Hepatocyte (in vitro differentiated cells): Measurements from ENCODE around the gene KCNN1.

Experiments used
- EZH2 ChIP-seq: fragments of 200-600 bp; sonication (generic); IDR thresholded peaks from 2 replicates; pipeline ENCODE4 v1.6.1; 2016; ENCODE audit warnings: antibody characterized with exemption, mild to moderate bottlenecking, borderline replicate concordance
- TF ChIP-seq, protein P1 (sequence below): fragments of 200-600 bp; sonication (generic); IDR thresholded peaks from 2 replicates; pipeline ENCODE4 v1.5.1; 2016; ENCODE audit warnings: antibody characterized with exemption, mild to moderate bottlenecking; ENCODE audit not compliant: poor library complexity

GRCh38 chr19:17969096-17969792 is 2.3 kb downstream of the KCNN1 start:
- TF ChIP-seq, protein P1, sequence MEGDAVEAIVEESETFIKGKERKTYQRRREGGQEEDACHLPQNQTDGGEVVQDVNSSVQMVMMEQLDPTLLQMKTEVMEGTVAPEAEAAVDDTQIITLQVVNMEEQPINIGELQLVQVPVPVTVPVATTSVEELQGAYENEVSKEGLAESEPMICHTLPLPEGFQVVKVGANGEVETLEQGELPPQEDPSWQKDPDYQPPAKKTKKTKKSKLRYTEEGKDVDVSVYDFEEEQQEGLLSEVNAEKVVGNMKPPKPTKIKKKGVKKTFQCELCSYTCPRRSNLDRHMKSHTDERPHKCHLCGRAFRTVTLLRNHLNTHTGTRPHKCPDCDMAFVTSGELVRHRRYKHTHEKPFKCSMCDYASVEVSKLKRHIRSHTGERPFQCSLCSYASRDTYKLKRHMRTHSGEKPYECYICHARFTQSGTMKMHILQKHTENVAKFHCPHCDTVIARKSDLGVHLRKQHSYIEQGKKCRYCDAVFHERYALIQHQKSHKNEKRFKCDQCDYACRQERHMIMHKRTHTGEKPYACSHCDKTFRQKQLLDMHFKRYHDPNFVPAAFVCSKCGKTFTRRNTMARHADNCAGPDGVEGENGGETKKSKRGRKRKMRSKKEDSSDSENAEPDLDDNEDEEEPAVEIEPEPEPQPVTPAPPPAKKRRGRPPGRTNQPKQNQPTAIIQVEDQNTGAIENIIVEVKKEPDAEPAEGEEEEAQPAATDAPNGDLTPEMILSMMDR: no peak
- no peak for TF ChIP-seq EZH2
